Natural killer cell (primary cell): ENCODE measurements around the gene CD27. TPM values are rescaled to one million over a fixed set of nuclear protein-coding genes. Genes with fewer than 3 reads are reported as not detected.

Experiments used
- ATAC-seq, 3 donors: fragments of 150-1000 bp in 2 of 3; fragments of 200-7000 bp in 1 of 3; cut with Tn5 transposase; 1 replicate in 1 of 3; 2 replicates in 2 of 3; pipeline ENCODE4 v1.10.0; 2021; ENCODE audit warnings: mild to moderate bottlenecking in 2 of 3, moderate library complexity in 2 of 3
- DNase-seq, 2 donors: peaks; one replicate each; pipeline versions ENCODE4 v3.0.0 to v3.0.0-alpha.2; 2013 to 2021; ENCODE audit warnings: mixed read lengths in 1 of 2
- H3K27ac ChIP-seq: one replicate; pipeline ENCODE4 v1.5.1; 2013; ENCODE audit warnings: mild to moderate bottlenecking, low read length
- H3K27me3 ChIP-seq: one replicate; pipeline ENCODE4 v1.6.1; 2013; ENCODE audit warnings: low read length; ENCODE audit not compliant: control insufficient read depth, insufficient read depth
- H3K36me3 ChIP-seq: one replicate; pipeline ENCODE4 v1.6.1; 2013; ENCODE audit warnings: low read length; ENCODE audit not compliant: control insufficient read depth, insufficient read depth
- H3K4me1 ChIP-seq: one replicate; pipeline ENCODE4 v1.6.1; 2013; ENCODE audit warnings: low read length; ENCODE audit not compliant: control insufficient read depth, insufficient read depth
- H3K4me3 ChIP-seq: one replicate; pipeline ENCODE4 v1.5.1; 2013; ENCODE audit warnings: low read length
- H3K9me3 ChIP-seq: one replicate; pipeline ENCODE4 v1.6.1; 2013; ENCODE audit warnings: low read length; ENCODE audit not compliant: control insufficient read depth, insufficient read depth
- H3K27ac Mint-ChIP-seq, 2 donors: one replicate each; pipeline ENCODE4 v1.8.0; 2022; ENCODE audit warnings: mild to moderate bottlenecking in 2 of 2, mixed read lengths in 2 of 2, moderate library complexity in 1 of 2
- H3K27me3 Mint-ChIP-seq, 2 donors: one replicate each; pipeline ENCODE4 v1.8.0; 2022; ENCODE audit warnings: low read depth in 2 of 2, mixed read lengths in 2 of 2
- H3K36me3 Mint-ChIP-seq: one replicate; pipeline ENCODE4 v1.8.0; 2022; ENCODE audit warnings: mixed read lengths
- H3K4me1 Mint-ChIP-seq, 2 donors: one replicate each; pipeline ENCODE4 v1.8.0; 2022; ENCODE audit warnings: mixed read lengths in 2 of 2
- H3K4me3 Mint-ChIP-seq: one replicate; pipeline ENCODE4 v1.8.0; 2022; ENCODE audit warnings: mild to moderate bottlenecking, moderate library complexity, mixed read lengths
- H3K9me3 Mint-ChIP-seq, 2 donors: one replicate each; pipeline ENCODE4 v1.8.0; 2022; ENCODE audit warnings: mixed read lengths in 2 of 2
- WGBS: methylation state at CpG from one replicate; pipeline ENCODE4 v1.1.7; 2013; ENCODE audit warnings: missing lambda C conversion rate; ENCODE audit not compliant: insufficient coverage; 5-methylcytosine and 5-hydroxymethylcytosine counted together
- intact Hi-C: fragments of 100-400 bp; cut with micrococcal nuclease; formaldehyde crosslinking; loops from one replicate; pipeline ENCODE4 v1.14.2; 2022
- total RNA-seq, 4 donors: library from RNA; stranded (reverse); fragments of 120-200 nt in 1 of 4; gene quantifications; one replicate each; pipeline versions ENCODE4 v1.2.3 to v1.2.4, GENCODE V29; 2013 to 2022
- TF ChIP-seq, protein P1 (sequence below): fragments of 200-600 bp; IDR thresholded peaks from one replicate; pipeline ENCODE4 v1.8.0; 2022; ENCODE audit warnings: antibody characterized with exemption

CD27 gene
- total RNA-seq, 3 donors from 2014 or later (not counting 1 experiment from before 2014, with no cell fraction given): 2.7 to 13.7 (median 3.1) TPM

DNA sequence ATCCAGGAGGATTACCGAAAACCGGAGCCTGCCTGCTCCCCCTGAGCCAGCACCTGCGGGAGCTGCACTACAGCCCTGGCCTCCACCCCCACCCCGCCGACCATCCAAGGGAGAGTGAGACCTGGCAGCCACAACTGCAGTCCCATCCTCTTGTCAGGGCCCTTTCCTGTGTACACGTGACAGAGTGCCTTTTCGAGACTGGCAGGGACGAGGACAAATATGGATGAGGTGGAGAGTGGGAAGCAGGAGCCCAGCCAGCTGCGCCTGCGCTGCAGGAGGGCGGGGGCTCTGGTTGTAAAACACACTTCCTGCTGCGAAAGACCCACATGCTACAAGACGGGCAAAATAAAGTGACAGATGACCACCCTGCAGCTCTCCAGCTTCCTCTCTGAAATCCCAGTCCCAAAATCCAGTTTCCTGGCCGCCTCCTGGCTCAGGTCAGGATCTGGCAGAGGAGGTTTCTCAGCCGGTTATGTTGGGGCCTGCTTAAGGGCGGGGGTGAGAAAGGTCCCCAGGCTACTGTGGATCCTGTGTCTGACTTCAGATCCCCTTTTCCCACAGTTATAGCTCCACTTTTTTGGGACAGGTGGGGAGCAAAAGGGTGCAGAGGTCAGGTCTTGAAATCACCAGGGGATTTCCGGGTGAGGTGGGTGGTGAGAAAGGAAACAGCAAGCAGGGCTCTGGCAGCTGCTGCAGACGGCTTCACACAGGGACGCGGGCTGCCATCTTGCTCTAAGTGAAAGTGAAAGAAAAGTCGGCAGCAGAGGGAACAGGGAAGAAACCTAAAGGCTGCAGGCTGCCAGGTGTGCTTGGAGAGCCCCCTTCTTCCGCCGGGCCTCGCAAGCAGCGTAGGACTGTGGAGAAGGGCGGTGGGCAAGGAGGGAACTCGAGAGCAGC, 6.8 kb downstream of the CD27 start, which contains the start of gene TAPBPL:
TSS of gene TAPBPL (plus strand) at position 695 of the 897 bp plus-strand sequence. CDS start 207 bp downstream, outside the sequence.
- H3K27me3 ChIP-seq: no peaks in the 10 kb centered on the region
- DNase-seq (peak; percentile 73 to 95), ATAC-seq (peak; percentile 88 to 95 (median 94))
- Mint-ChIP-seq H3K36me3 (no peaks in the 10 kb centered on the region), H3K4me3 (peak within 1 kb of the TSS; percentile 100), H3K27me3 (no peaks in the 10 kb centered on the region), H3K9me3 (no peaks in the 10 kb centered on the region), H3K4me1 (peaks cover 33 to 46% of the 10 kb centered on the region in 2 donors), H3K27ac (peak within 1 kb of the TSS; percentile 100)
- TF ChIP-seq, protein P1, sequence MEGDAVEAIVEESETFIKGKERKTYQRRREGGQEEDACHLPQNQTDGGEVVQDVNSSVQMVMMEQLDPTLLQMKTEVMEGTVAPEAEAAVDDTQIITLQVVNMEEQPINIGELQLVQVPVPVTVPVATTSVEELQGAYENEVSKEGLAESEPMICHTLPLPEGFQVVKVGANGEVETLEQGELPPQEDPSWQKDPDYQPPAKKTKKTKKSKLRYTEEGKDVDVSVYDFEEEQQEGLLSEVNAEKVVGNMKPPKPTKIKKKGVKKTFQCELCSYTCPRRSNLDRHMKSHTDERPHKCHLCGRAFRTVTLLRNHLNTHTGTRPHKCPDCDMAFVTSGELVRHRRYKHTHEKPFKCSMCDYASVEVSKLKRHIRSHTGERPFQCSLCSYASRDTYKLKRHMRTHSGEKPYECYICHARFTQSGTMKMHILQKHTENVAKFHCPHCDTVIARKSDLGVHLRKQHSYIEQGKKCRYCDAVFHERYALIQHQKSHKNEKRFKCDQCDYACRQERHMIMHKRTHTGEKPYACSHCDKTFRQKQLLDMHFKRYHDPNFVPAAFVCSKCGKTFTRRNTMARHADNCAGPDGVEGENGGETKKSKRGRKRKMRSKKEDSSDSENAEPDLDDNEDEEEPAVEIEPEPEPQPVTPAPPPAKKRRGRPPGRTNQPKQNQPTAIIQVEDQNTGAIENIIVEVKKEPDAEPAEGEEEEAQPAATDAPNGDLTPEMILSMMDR: no peak
- H3K4me1 ChIP-seq: peaks cover 52% of the 10 kb centered on the region
- H3K36me3 ChIP-seq: peaks cover 24% of the 10 kb centered on the region
- peak within 1 kb of the TSS; percentile 98 for H3K27ac ChIP-seq
- intact Hi-C loops: loop anchor here (1.0 to 5.0 kb wide), 3 partner anchors 11 to 41 kb away; partner anchors contain the start of genes MRPL51, NCAPD2 and VAMP1
- peak within 1 kb of the TSS; percentile 89 for H3K4me3 ChIP-seq
- H3K9me3 ChIP-seq: no peaks in the 10 kb centered on the region
- 0% methylated on average over 27 of the region's 27 CpGs for WGBS

GRCh38 chr12:6452245-6452943, 7.6 kb downstream of the CD27 start:
- no peaks in the 10 kb centered on the region for H3K27me3 Mint-ChIP-seq
- H3K4me3 Mint-ChIP-seq: peak overlapping the region; percentile 100
- Histone ChIP-seq H3K4me1 (peaks cover 44% of the 10 kb centered on the region), H3K27ac (peak overlapping the region; percentile 98), H3K36me3 (peaks cover 31% of the 10 kb centered on the region), H3K9me3 (no peaks in the 10 kb centered on the region), H3K4me3 (peak overlapping the region; percentile 89), H3K27me3 (no peaks in the 10 kb centered on the region)
- intact Hi-C loops: loop anchor here (1.0 to 5.0 kb wide), 3 partner anchors 10 to 40 kb away; partner anchors contain the start of genes MRPL51, NCAPD2 and VAMP1
- 5% methylated on average over 9 of the region's 9 CpGs for WGBS
- no peaks in the 10 kb centered on the region for H3K9me3 Mint-ChIP-seq
- peak overlapping the region; percentile 100 for H3K27ac Mint-ChIP-seq
- peaks cover 33 to 50% of the 10 kb centered on the region in 2 donors for H3K4me1 Mint-ChIP-seq
- no peaks in the 10 kb centered on the region for H3K36me3 Mint-ChIP-seq
- peak in 1 of 2 donors; percentile 52 for DNase-seq
- ATAC-seq: peak in 2 of 3 donors; percentile 6 to 13
- TF ChIP-seq, protein P1: no peak

DNA sequence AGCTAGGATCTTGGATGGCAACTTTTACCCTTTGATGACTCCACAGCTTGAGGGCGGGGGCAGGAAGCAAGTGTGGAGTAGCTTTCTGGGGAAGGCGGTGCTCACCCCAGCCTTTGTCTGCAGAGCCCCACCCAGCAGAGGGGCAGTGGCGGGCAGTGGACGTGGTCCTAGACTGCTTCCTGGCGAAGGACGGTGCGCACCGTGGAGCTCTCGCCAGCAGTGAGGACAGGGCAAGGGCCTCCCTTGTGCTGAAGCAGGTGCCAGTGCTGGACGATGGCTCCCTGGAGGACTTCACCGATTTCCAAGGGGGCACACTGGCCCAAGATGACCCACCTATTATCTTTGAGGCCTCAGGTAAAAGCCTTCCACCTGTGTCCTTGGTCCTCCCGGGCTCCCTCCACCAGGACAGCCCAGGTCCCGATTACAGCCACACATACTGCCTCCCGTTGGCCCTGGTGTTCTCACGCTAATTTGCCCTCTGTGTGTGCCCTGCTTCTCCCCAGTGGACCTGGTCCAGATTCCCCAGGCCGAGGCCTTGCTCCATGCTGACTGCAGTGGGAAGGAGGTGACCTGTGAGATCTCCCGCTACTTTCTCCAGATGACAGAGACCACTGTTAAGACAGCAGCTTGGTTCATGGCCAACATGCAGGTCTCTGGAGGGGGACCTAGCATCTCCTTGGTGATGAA, 8.3 kb downstream of the CD27 start:
- WGBS: 41% methylated on average over 17 of the region's 17 CpGs
- Mint-ChIP-seq H3K27ac (peak overlapping the region; percentile 100), H3K4me1 (peaks cover 33 to 46% of the 10 kb centered on the region in 2 donors), H3K4me3 (peak overlapping the region; percentile 100), H3K27me3 (no peaks in the 10 kb centered on the region), H3K9me3 (no peaks in the 10 kb centered on the region), H3K36me3 (no peaks in the 10 kb centered on the region)
- Histone ChIP-seq H3K4me3 (peak overlapping the region; percentile 89), H3K36me3 (peaks cover 36% of the 10 kb centered on the region), H3K9me3 (no peaks in the 10 kb centered on the region), H3K27ac (peak overlapping the region; percentile 98), H3K4me1 (peaks cover 43% of the 10 kb centered on the region), H3K27me3 (no peaks in the 10 kb centered on the region)
- DNase-seq (peak in 1 of 2 donors; percentile 55), ATAC-seq (no peak)
- intact Hi-C loops: loop anchor here (1.0 to 5.0 kb wide), 3 partner anchors 9 to 39 kb away; partner anchors contain the start of genes MRPL51, NCAPD2 and VAMP1
- TF ChIP-seq, protein P1: no peak
